HepG2 (cell line): ENCODE results near the gene UTF1. TPM values are rescaled to one million over a fixed set of nuclear protein-coding genes. Genes with fewer than 3 reads are reported as not detected.

Experiments used
- DMAP1 ChIP-seq: IDR thresholded peaks from 2 replicates; pipeline ENCODE4 v1.6.1; 2016
- GABPA ChIP-seq, 2 experiments: IDR thresholded peaks; 2 replicates each; pipeline ENCODE4 v1.6.1; 2011 to 2016; ENCODE audit warnings: low read depth in 2 of 2, low read length in 1 of 2, missing biosample characterization in 1 of 2, missing genetic modification characterization in 1 of 2
- NPAS2 ChIP-seq: sonication (generic); formaldehyde crosslinking; IDR thresholded peaks from 2 replicates; pipeline ENCODE4 v1.8.0; 2022; ENCODE audit warnings: mild to moderate bottlenecking, missing genetic modification reagents, borderline replicate concordance
- PHB2 ChIP-seq: fragments of 450-650 bp; IDR thresholded peaks from 2 replicates; pipeline ENCODE4 v1.6.1; 2018; ENCODE audit not compliant: partially characterized antibody
- POLR2A ChIP-seq, 2 experiments: IDR thresholded peaks; 2 replicates each; pipeline ENCODE4 v1.6.1; 2011; ENCODE audit warnings: low read depth in 2 of 2, low read length in 2 of 2, mild to moderate bottlenecking in 1 of 2, moderate library complexity in 1 of 2; ENCODE audit not compliant: insufficient read depth in 1 of 2
- POLR2AphosphoS2 ChIP-seq: IDR thresholded peaks from 2 replicates; pipeline ENCODE4 v1.6.1; 2011; ENCODE audit warnings: low read depth, low read length, improper control_type of control experiment
- RFX1 ChIP-seq: fragments of 450-650 bp; IDR thresholded peaks from 2 replicates; pipeline ENCODE4 v1.6.1; 2017
- YY1 ChIP-seq: IDR thresholded peaks from 2 replicates; pipeline ENCODE4 v1.6.1; 2011; ENCODE audit warnings: low read length, low read depth, moderate library complexity, mild to moderate bottlenecking; ENCODE audit not compliant: insufficient read depth, insufficient replicate concordance
- ZBTB38 ChIP-seq: sonication (generic); formaldehyde crosslinking; IDR thresholded peaks from 2 replicates; pipeline ENCODE4 v1.5.1; 2020; ENCODE audit warnings: mild to moderate bottlenecking, missing genetic modification reagents
- ZMYM2 ChIP-seq: sonication (generic); formaldehyde crosslinking; IDR thresholded peaks from 2 replicates; pipeline ENCODE4 v1.8.0; 2022; ENCODE audit warnings: mild to moderate bottlenecking, missing genetic modification reagents
- ZNF607 ChIP-seq: sonication (generic); formaldehyde crosslinking; IDR thresholded peaks from 2 replicates; pipeline ENCODE4 v1.5.1; 2020; ENCODE audit warnings: missing genetic modification reagents, mild to moderate bottlenecking, borderline replicate concordance
- ZNF747 ChIP-seq: sonication (generic); formaldehyde crosslinking; IDR thresholded peaks from 2 replicates; pipeline ENCODE4 v1.8.1; 2023; ENCODE audit warnings: missing genetic modification reagents, mild to moderate bottlenecking, borderline replicate concordance
- ZNF841 ChIP-seq: sonication (generic); formaldehyde crosslinking; IDR thresholded peaks from 2 replicates; pipeline ENCODE4 v1.8.1; 2023; ENCODE audit warnings: missing genetic modification reagents, borderline replicate concordance
- polyA plus RNA-seq, 8 experiments: library from polyadenylated mRNA; depleted of rRNA in 3 of 8; stranded (reverse) in 7 of 8; unstranded in 1 of 8; fragments of >200 nt; fragmentation: Illumina TruSeq in 4 of 8; extraction: Trizol in 4 of 8; gene quantifications; 2 replicates each; pipeline versions ENCODE4 v1.2.1 to v1.2.3, GENCODE V29; 2011 to 2016; ENCODE audit warnings: low read depth in 4 of 8, missing spikeins in 1 of 8, mixed read lengths in 1 of 8; ENCODE audit not compliant: insufficient read depth in 1 of 8
- total RNA-seq, 5 experiments: library from RNA; depleted of rRNA; stranded (reverse); fragments of >200 nt; fragmentation: Illumina TruSeq; extraction: Trizol; gene quantifications; 2 replicates each; pipeline ENCODE4 v1.2.3, GENCODE V29; 2016; ENCODE audit warnings: low read depth in 1 of 5
- TF ChIP-seq, protein P1 (sequence below): sonication (generic); formaldehyde crosslinking; IDR thresholded peaks from 2 replicates; pipeline ENCODE4 v1.8.1; 2023; ENCODE audit warnings: missing genetic modification reagents, mild to moderate bottlenecking, borderline replicate concordance
- TF ChIP-seq, protein P2 (sequence below): sonication (generic); formaldehyde crosslinking; IDR thresholded peaks from 2 replicates; pipeline ENCODE4 v1.4.0; 2020; ENCODE audit warnings: missing genetic modification reagents
- TF ChIP-seq, protein P3 (sequence below): sonication (generic); formaldehyde crosslinking; IDR thresholded peaks from 2 replicates; pipeline ENCODE4 v1.5.0; 2020; ENCODE audit warnings: missing genetic modification reagents
- TF ChIP-seq, protein P4 (sequence below): sonication (generic); formaldehyde crosslinking; IDR thresholded peaks from 2 replicates; pipeline ENCODE4 v1.5.1; 2020; ENCODE audit warnings: mild to moderate bottlenecking, missing genetic modification reagents, borderline replicate concordance
- TF ChIP-seq, protein P5 (sequence below): sonication (generic); formaldehyde crosslinking; IDR thresholded peaks from 2 replicates; pipeline ENCODE4 v1.5.0; 2020; ENCODE audit warnings: mild to moderate bottlenecking, low read depth, missing genetic modification reagents, borderline replicate concordance
- TF ChIP-seq, protein P6 (sequence below): sonication (generic); formaldehyde crosslinking; conservative IDR thresholded peaks from 2 replicates; pipeline ENCODE4 v1.8.0; 2022; ENCODE audit warnings: low read depth, missing genetic modification reagents
- TF ChIP-seq, protein P7 (sequence below): IDR thresholded peaks from 2 replicates; pipeline ENCODE4 v1.6.1; 2012; ENCODE audit warnings: inconsistent platforms

The UTF1 gene
- total and polyA plus RNA-seq, 2 of the 13 experiments (the other 11 are each of a cell fraction or from before 2014, with no cell fraction given): not detected

DNA sequence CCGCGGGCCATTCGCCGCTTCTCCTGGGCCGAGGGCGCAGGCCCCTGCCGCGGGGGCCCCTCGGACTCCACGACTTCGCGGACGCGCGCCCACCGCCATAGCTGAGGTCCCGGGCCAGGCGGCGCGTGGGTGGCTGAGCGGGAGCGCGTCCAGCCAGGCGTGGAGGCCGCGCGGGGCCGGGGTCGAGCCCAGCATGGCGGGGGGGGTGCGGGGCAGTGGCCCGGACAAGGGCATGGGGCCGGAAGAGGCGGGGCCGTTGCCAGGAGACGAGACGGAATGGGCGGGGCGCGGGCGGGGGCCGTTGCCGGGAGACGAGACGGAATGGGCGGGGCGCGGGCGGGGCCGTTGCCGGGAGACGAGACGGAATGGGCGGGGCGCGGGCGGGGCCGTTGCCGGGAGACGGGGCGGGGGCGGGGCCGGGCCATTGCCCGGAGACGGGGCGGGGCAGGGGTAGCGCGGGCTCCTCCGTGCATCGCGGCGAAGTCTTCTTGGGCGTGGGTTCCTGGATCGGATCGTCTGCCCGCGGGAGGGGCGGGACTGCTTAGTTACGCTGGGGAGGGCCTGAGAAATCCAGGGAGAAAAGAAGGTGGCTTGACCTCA is 31.8 kb downstream of the UTF1 start (continued):
- TF ChIP-seq PHB2 (no peak), ZNF841 (CRISPR knock-in tag) (no peak), GABPA (IDR thresholded peaks at IDR 0.05; ENCODE audit: low read depth, low read length) (peak; percentile 45), GABPA (CRISPR knock-in tag; IDR thresholded peaks at IDR 0.05; ENCODE audit: low read depth) (peak; percentile 52), DMAP1 (CRISPR knock-in tag) (no peak), ZBTB38 (CRISPR knock-in tag) (no peak), POLR2AphosphoS2 (no peak), ZNF607 (CRISPR knock-in tag) (no peak), YY1 (peak; percentile 40), ZMYM2 (CRISPR knock-in tag) (no peak), RFX1 (0 out of 2 replicates have a peak, but pooled peaks have one; percentile 9), POLR2A (IDR thresholded peaks at IDR 0.05; ENCODE audit: insufficient read depth in 1 of 2, low read depth in 2 of 2, low read length in 2 of 2) (peak in 1 of 2 experiments; percentile 49; a peak in 1 of 4 replicates), NPAS2 (CRISPR knock-in tag) (no peak), ZNF747 (no peak)
- TF ChIP-seq, protein P1, sequence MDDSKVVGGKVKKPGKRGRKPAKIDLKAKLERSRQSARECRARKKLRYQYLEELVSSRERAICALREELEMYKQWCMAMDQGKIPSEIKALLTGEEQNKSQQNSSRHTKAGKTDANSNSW (CRISPR knock-in tag): no peak
- TF ChIP-seq, protein P2, sequence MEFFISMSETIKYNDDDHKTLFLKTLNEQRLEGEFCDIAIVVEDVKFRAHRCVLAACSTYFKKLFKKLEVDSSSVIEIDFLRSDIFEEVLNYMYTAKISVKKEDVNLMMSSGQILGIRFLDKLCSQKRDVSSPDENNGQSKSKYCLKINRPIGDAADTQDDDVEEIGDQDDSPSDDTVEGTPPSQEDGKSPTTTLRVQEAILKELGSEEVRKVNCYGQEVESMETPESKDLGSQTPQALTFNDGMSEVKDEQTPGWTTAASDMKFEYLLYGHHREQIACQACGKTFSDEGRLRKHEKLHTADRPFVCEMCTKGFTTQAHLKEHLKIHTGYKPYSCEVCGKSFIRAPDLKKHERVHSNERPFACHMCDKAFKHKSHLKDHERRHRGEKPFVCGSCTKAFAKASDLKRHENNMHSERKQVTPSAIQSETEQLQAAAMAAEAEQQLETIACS (CRISPR knock-in tag): no peak
- TF ChIP-seq, protein P3, sequence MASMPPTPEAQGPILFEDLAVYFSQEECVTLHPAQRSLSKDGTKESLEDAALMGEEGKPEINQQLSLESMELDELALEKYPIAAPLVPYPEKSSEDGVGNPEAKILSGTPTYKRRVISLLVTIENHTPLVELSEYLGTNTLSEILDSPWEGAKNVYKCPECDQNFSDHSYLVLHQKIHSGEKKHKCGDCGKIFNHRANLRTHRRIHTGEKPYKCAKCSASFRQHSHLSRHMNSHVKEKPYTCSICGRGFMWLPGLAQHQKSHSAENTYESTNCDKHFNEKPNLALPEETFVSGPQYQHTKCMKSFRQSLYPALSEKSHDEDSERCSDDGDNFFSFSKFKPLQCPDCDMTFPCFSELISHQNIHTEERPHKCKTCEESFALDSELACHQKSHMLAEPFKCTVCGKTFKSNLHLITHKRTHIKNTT: no peak
- TF ChIP-seq, protein P4, sequence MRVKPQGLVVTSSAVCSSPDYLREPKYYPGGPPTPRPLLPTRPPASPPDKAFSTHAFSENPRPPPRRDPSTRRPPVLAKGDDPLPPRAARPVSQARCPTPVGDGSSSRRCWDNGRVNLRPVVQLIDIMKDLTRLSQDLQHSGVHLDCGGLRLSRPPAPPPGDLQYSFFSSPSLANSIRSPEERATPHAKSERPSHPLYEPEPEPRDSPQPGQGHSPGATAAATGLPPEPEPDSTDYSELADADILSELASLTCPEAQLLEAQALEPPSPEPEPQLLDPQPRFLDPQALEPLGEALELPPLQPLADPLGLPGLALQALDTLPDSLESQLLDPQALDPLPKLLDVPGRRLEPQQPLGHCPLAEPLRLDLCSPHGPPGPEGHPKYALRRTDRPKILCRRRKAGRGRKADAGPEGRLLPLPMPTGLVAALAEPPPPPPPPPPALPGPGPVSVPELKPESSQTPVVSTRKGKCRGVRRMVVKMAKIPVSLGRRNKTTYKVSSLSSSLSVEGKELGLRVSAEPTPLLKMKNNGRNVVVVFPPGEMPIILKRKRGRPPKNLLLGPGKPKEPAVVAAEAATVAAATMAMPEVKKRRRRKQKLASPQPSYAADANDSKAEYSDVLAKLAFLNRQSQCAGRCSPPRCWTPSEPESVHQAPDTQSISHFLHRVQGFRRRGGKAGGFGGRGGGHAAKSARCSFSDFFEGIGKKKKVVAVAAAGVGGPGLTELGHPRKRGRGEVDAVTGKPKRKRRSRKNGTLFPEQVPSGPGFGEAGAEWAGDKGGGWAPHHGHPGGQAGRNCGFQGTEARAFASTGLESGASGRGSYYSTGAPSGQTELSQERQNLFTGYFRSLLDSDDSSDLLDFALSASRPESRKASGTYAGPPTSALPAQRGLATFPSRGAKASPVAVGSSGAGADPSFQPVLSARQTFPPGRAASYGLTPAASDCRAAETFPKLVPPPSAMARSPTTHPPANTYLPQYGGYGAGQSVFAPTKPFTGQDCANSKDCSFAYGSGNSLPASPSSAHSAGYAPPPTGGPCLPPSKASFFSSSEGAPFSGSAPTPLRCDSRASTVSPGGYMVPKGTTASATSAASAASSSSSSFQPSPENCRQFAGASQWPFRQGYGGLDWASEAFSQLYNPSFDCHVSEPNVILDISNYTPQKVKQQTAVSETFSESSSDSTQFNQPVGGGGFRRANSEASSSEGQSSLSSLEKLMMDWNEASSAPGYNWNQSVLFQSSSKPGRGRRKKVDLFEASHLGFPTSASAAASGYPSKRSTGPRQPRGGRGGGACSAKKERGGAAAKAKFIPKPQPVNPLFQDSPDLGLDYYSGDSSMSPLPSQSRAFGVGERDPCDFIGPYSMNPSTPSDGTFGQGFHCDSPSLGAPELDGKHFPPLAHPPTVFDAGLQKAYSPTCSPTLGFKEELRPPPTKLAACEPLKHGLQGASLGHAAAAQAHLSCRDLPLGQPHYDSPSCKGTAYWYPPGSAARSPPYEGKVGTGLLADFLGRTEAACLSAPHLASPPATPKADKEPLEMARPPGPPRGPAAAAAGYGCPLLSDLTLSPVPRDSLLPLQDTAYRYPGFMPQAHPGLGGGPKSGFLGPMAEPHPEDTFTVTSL (CRISPR knock-in tag): no peak
- TF ChIP-seq, protein P5, sequence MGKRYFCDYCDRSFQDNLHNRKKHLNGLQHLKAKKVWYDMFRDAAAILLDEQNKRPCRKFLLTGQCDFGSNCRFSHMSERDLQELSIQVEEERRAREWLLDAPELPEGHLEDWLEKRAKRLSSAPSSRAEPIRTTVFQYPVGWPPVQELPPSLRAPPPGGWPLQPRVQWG (CRISPR knock-in tag): no peak
- TF ChIP-seq, protein P6, sequence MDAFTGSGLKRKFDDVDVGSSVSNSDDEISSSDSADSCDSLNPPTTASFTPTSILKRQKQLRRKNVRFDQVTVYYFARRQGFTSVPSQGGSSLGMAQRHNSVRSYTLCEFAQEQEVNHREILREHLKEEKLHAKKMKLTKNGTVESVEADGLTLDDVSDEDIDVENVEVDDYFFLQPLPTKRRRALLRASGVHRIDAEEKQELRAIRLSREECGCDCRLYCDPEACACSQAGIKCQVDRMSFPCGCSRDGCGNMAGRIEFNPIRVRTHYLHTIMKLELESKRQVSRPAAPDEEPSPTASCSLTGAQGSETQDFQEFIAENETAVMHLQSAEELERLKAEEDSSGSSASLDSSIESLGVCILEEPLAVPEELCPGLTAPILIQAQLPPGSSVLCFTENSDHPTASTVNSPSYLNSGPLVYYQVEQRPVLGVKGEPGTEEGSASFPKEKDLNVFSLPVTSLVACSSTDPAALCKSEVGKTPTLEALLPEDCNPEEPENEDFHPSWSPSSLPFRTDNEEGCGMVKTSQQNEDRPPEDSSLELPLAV (CRISPR knock-in tag): no peak
- TF ChIP-seq, protein P7, sequence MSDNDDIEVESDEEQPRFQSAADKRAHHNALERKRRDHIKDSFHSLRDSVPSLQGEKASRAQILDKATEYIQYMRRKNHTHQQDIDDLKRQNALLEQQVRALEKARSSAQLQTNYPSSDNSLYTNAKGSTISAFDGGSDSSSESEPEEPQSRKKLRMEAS: peak; percentile 38; the same call in 1 of the 2 replicates
